Testis (tissue), 2 donors: ENCODE measurements around the gene CDKN2D.

Experiments
- POLR2A ChIP-seq: fragments of 450-650 bp; IDR thresholded peaks from one replicate; pipeline ENCODE4 v1.6.1; 2017; ENCODE audit warnings: antibody characterized with exemption, mild to moderate bottlenecking, moderate library complexity
- TF ChIP-seq, protein P1 (sequence below), 3 experiments: fragments of 450-650 bp in 2 of 3; fragments of 200-600 bp in 1 of 3; sonication (generic) in 1 of 3; IDR thresholded peaks; one replicate each; pipeline ENCODE4 v1.5.1; 2016 to 2019; ENCODE audit warnings: antibody characterized with exemption in 3 of 3, mild to moderate bottlenecking in 2 of 3, moderate library complexity in 1 of 3

DNA sequence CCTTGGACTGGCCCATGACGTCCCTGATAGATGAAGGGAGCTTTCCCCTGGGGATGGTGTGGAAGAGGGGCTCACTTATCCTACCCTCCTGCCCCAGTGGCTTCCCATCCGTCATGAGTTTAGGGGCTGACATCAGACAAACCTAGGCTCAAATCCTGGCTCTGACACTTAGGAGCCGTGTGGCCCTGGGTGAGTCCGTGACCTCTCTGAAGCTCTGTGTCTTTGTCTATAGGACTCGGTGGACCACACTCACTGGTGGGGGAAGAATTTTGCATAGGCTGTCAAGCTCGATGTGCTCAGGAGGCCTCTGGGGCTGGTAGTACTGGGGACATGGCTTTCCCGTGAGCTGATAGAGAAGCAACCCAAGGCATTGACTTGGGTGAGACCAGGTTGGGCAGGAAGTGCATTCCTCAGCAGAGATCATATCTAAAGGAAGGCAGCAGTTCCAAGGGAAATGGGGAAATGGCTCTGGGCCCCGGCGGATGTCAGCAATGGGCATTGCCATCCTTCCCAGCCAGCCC is 35.7 kb upstream of the CDKN2D start:
- TF ChIP-seq, protein P1, sequence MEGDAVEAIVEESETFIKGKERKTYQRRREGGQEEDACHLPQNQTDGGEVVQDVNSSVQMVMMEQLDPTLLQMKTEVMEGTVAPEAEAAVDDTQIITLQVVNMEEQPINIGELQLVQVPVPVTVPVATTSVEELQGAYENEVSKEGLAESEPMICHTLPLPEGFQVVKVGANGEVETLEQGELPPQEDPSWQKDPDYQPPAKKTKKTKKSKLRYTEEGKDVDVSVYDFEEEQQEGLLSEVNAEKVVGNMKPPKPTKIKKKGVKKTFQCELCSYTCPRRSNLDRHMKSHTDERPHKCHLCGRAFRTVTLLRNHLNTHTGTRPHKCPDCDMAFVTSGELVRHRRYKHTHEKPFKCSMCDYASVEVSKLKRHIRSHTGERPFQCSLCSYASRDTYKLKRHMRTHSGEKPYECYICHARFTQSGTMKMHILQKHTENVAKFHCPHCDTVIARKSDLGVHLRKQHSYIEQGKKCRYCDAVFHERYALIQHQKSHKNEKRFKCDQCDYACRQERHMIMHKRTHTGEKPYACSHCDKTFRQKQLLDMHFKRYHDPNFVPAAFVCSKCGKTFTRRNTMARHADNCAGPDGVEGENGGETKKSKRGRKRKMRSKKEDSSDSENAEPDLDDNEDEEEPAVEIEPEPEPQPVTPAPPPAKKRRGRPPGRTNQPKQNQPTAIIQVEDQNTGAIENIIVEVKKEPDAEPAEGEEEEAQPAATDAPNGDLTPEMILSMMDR (IDR thresholded peaks at IDR 0.05) = no peak
- no peak for TF ChIP-seq POLR2A
